HG03045 (cell line): Measurements from ENCODE around the gene SERINC2.

ENCODE experiments used
- ATAC-seq: cut with Tn5 transposase; IDR thresholded peaks from one replicate; pipeline ENCODE4 v1.9.1; 2021; ENCODE audit warnings: mild to moderate bottlenecking, moderate library complexity; ENCODE audit not compliant: unreplicated experiment

Gene SERINC2

GRCh38 chr1:31412732-31413404 is at the start of gene SERINC2:
TSS of gene SERINC2 (plus strand) at chr1:31413213. CDS start at chr1:31413266, 53 bp downstream.
- ATAC-seq, result peak; percentile 50

GRCh38 chr1:31364561-31365250 is 48.3 kb upstream of the SERINC2 start:
- no peak for ATAC-seq

GRCh38 chr1:31366796-31367195 is 46.2 kb upstream of the SERINC2 start:
- no peak for ATAC-seq

GRCh38 chr1:31368611-31369107 is 44.4 kb upstream of the SERINC2 start:
- ATAC-seq, result no peak

- no peak for ATAC-seq
These were observed 43.0 kb upstream of the SERINC2 start for GRCh38 chr1:31370021-31370420.

GRCh38 chr1:31370565-31370964 is 42.4 kb upstream of the SERINC2 start:
- ATAC-seq, result no peak

- ATAC-seq, result no peak
These were observed 41.7 kb upstream of the SERINC2 start for GRCh38 chr1:31371121-31371959.

- ATAC-seq, result no peak
These were observed 41.0 kb upstream of the SERINC2 start for GRCh38 chr1:31372051-31372450.

GRCh38 chr1:31372751-31373055 is 40.3 kb upstream of the SERINC2 start:
- ATAC-seq, result no peak

GRCh38 chr1:31373056-31373896 is 39.7 kb upstream of the SERINC2 start, which contains the start of gene FABP3:
TSS of gene FABP3 (minus strand) at chr1:31373076. CDS start at chr1:31373014, 62 bp downstream.
- no peak for ATAC-seq

GRCh38 chr1:31373897-31374486 is 39.0 kb upstream of the SERINC2 start:
- no peak for ATAC-seq

- no peak for ATAC-seq
These were observed 38.4 kb upstream of the SERINC2 start for GRCh38 chr1:31374511-31375196.

- ATAC-seq, result no peak
These were observed 36.5 kb upstream of the SERINC2 start for GRCh38 chr1:31376375-31377134.

- no peak for ATAC-seq
These were observed 35.6 kb upstream of the SERINC2 start for GRCh38 chr1:31377364-31377863.

- ATAC-seq, result no peak
These were observed 35.0 kb upstream of the SERINC2 start for GRCh38 chr1:31378001-31378400.

- ATAC-seq, result no peak
These were observed 32.8 kb upstream of the SERINC2 start for GRCh38 chr1:31380181-31380580.

- ATAC-seq, result no peak
These were observed 31.4 kb upstream of the SERINC2 start for GRCh38 chr1:31381394-31382294.
